Measurements from ENCODE around the gene ZNHIT3. TPM values are rescaled to one million over a fixed set of nuclear protein-coding genes. Genes with fewer than 3 reads are reported as not detected.

ZNHIT3 gene
- total and polyA plus RNA-seq, 2 experiments from 2014 or later: 50.5 to 128 TPM

- DNase-seq (ENCODE audit: low spot score) (no peak), ATAC-seq (no peak)
- H3K4me1 ChIP-seq (ENCODE audit: insufficient read depth): no peaks in the 10 kb centered on the region
- peaks cover 25% of the 10 kb centered on the region for H4K20me1 ChIP-seq (replicated peaks; ENCODE audit: insufficient read depth)
- peaks cover 28% of the 10 kb centered on the region for H3K79me2 ChIP-seq (replicated peaks; ENCODE audit: insufficient read depth)
- no peak overlapping the region for H3K4me2 ChIP-seq
- no peak overlapping the region for H2AFZ ChIP-seq
- Mint-ChIP-seq H3K27me3 (ENCODE audit: insufficient read depth, low read depth, poor library complexity) (peaks cover 2% of the 10 kb centered on the region), H3K27ac (no peak overlapping the region), H3K4me1 (peaks cover 6% of the 10 kb centered on the region; the same call in 2 of the 3 replicates), H3K4me3 (no peak overlapping the region), H3K9me3 (no peaks in the 10 kb centered on the region), H3K36me3 (ENCODE audit: low read depth) (peaks cover 81% of the 10 kb centered on the region)
- H3F3A ChIP-seq (replicated peaks; ENCODE audit: low read depth): no peaks in the 10 kb centered on the region; the same call in 1 of the 2 replicates
- TF ChIP-seq ZNF114 (CRISPR knock-in tag; IDR thresholded peaks at IDR 0.05): no peak
- no peak for TF ChIP-seq CTCF (conservative IDR thresholded peaks at IDR 0.05; ENCODE audit: low read depth in 2 of 2)
- TF ChIP-seq POLR2AphosphoS5 (IDR thresholded peaks at IDR 0.05; ENCODE audit: low read depth): no peak
- no peak for TF ChIP-seq NANOG (IDR thresholded peaks at IDR 0.05; ENCODE audit: borderline replicate concordance)
- TF ChIP-seq ZNF331 (CRISPR knock-in tag; IDR thresholded peaks at IDR 0.05; ENCODE audit: low read depth): no peak
- no peak overlapping the region for H3K27ac ChIP-seq (ENCODE audit: low read depth)
- no peaks in the 10 kb centered on the region for H3K27me3 ChIP-seq (ENCODE audit: insufficient read depth)
- H3K4me3 ChIP-seq: no peak overlapping the region
- no peaks in the 10 kb centered on the region for H3K9me2 ChIP-seq (ENCODE audit: insufficient read depth)
- H3K36me3 ChIP-seq (ENCODE audit: insufficient read depth): peaks cover 73% of the 10 kb centered on the region
These were observed 41.3 kb downstream of the ZNHIT3 start for GRCh38 chr17:36527621-36528250.

DNA sequence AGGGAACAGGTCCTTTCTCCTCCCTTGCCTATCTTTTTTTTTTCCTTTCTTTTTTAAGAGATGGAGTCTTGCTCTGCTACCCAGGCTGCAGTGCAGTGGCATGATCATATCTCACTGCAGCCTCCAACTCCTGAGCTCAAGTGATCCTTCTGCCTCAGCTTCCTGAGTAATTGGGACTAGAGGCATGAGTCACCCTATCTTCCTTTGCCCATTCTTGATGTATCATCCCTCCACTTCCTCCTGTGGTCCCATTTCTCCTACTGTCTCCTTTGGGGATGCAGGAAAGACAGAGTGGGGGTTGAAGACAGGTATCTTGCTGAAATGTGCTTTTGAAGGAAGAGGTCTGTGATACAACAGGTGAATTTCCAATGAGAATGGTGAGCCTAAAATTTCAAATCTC lies 42.6 kb downstream of the ZNHIT3 start:
- no peak overlapping the region; the same call in 2 of the 3 replicates for H3K4me3 Mint-ChIP-seq
- peaks cover 71% of the 10 kb centered on the region for H3K36me3 ChIP-seq (ENCODE audit: insufficient read depth)
- no peaks in the 10 kb centered on the region for H3K27me3 ChIP-seq (ENCODE audit: insufficient read depth)
- no peak for ATAC-seq
- no peak for DNase-seq (ENCODE audit: low spot score)
- peaks cover 15% of the 10 kb centered on the region for H3K4me1 Mint-ChIP-seq
- peaks cover 8% of the 10 kb centered on the region for H3F3A ChIP-seq (replicated peaks; ENCODE audit: low read depth)
- H2AFZ ChIP-seq: no peak overlapping the region
- H3K4me2 ChIP-seq: no peak overlapping the region
- peaks cover 26% of the 10 kb centered on the region for H4K20me1 ChIP-seq (replicated peaks; ENCODE audit: insufficient read depth)
- H3K9me3 Mint-ChIP-seq: no peaks in the 10 kb centered on the region
- no peaks in the 10 kb centered on the region for H3K9me2 ChIP-seq (ENCODE audit: insufficient read depth)
- H3K79me2 ChIP-seq (replicated peaks; ENCODE audit: insufficient read depth): peaks cover 41% of the 10 kb centered on the region
- H3K4me1 ChIP-seq (ENCODE audit: insufficient read depth): peaks cover 6% of the 10 kb centered on the region
- no peak overlapping the region for H3K27ac ChIP-seq (ENCODE audit: low read depth)
- no peak overlapping the region for H3K4me3 ChIP-seq
- H3K27me3 Mint-ChIP-seq (ENCODE audit: insufficient read depth, low read depth, poor library complexity): peaks cover 5% of the 10 kb centered on the region
- peaks cover 84% of the 10 kb centered on the region for H3K36me3 Mint-ChIP-seq (ENCODE audit: low read depth)
- H3K27ac Mint-ChIP-seq: peak overlapping the region; percentile 12; the same call in 1 of the 2 replicates
- TF ChIP-seq CREB1 (CRISPR knock-in tag; IDR thresholded peaks at IDR 0.05; ENCODE audit: low read depth): no peak
- TF ChIP-seq STAT1 (IDR thresholded peaks at IDR 0.05; ENCODE audit: unreplicated experiment): no peak
- TF ChIP-seq ZNF462 (CRISPR knock-in tag; IDR thresholded peaks at IDR 0.05): no peak
- no peak for TF ChIP-seq EZH2phosphoT487 (IDR thresholded peaks at IDR 0.05; ENCODE audit: unreplicated experiment)
- no peak for TF ChIP-seq EZH2 (IDR thresholded peaks at IDR 0.05; ENCODE audit: low read depth, unreplicated experiment)
- TF ChIP-seq, protein P1, sequence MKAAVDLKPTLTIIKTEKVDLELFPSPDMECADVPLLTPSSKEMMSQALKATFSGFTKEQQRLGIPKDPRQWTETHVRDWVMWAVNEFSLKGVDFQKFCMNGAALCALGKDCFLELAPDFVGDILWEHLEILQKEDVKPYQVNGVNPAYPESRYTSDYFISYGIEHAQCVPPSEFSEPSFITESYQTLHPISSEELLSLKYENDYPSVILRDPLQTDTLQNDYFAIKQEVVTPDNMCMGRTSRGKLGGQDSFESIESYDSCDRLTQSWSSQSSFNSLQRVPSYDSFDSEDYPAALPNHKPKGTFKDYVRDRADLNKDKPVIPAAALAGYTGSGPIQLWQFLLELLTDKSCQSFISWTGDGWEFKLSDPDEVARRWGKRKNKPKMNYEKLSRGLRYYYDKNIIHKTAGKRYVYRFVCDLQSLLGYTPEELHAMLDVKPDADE (IDR thresholded peaks at IDR 0.05): no peak
